ENCODE data around the gene HBS1L. TPM values are rescaled to one million over a fixed set of nuclear protein-coding genes. Genes with fewer than 3 reads are reported as not detected.
A peak's percentile ranks its signal among the peaks of the same experiment; 100 is the strongest.

Gene HBS1L
- polyA plus RNA-seq, 1 donor from 2014 or later: 103 TPM

DNA sequence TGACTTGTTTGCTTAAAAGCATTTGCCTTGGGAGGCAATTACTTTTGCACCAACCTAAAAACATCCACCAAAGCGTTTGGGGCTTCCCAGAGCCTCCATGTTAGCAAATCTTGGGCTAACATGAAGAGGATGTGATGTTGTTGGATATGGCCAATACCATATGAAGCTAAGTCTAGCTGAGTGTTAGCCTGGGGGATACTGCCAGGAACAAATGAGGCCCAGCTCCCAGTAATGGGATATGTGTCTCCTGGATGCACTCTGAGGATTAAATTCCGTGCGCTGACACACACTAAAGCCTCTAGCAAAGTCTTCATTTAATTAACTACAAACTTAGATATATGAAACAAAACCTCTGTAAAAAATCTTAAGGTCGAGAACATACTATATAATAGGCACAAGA is 35.3 kb upstream of the HBS1L start:
- TF ChIP-seq POLR2AphosphoS5 (IDR thresholded peaks at IDR 0.05): no peak
- H3K36me3 ChIP-seq (ENCODE audit: insufficient read depth, low read length): no peaks in the 10 kb centered on the region

DNA sequence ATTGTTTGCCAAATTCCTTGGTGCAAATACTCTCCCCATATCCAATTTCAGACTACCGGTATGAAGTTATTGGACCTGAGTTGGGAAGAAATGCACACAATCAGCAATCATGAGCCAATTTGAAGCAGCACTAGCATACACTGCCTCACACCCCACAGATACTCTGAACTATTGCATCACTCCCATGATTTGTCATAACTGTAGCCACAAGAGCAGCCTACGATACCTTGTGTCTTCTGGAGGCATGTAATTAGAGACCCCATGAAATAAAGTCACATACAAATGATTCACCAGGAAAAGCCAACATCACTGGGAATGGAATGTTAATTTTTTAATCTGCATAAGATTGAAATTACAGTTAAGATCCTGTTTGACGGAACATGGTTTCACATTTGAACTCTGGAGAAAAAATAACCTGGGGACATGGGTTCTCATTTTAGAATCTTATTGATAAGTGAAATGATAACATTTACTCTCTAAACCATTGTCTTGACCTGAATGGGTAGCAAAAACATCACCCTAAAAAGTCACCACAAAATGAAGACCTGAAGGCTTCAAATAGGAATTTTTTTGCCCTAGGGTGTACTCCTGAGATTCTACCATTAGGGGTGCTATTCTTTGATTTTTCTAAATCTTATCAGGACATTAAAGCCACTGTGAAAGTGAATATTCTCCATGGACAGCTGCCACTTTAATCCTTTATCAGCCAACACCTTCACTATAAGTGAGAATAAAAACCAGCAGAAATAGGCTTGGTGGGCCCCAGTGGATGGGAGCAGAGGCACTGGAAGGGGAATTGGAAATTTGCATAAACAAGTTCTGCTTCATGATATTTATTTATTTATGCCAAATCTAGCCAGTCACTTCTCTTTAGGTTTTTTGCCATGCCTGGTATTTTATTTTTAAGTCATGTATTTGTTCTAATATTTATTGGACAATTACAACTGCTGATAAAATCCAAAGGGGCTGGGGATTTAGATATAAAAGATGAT is 34.5 kb upstream of the HBS1L start:
- Histone ChIP-seq H3K36me3 (ENCODE audit: insufficient read depth, low read length) (no peaks in the 10 kb centered on the region), H4K20me1 (ENCODE audit: insufficient read depth) (no peaks in the 10 kb centered on the region), H3K9me3 (ENCODE audit: low read length) (no peaks in the 10 kb centered on the region), H3K4me2 (ENCODE audit: low read length) (no peak overlapping the region), H3F3A (ENCODE audit: insufficient read depth, low read length, poor library complexity, severe bottlenecking) (no peaks in the 10 kb centered on the region), H3K9ac (ENCODE audit: low read length) (no peak overlapping the region), H3K79me2 (replicated peaks; ENCODE audit: insufficient read depth, low read length) (no peaks in the 10 kb centered on the region), H2AFZ (ENCODE audit: low read depth, low read length) (no peak overlapping the region), H3K27me3 (ENCODE audit: insufficient read depth, low read depth, low read length) (no peaks in the 10 kb centered on the region), H3K4me3 (ENCODE audit: low read length) (no peak overlapping the region), H3K27ac (ENCODE audit: low read length) (no peak overlapping the region), H3K9me2 (ENCODE audit: insufficient read depth, low read length) (no peaks in the 10 kb centered on the region)
- TF ChIP-seq, protein P1, sequence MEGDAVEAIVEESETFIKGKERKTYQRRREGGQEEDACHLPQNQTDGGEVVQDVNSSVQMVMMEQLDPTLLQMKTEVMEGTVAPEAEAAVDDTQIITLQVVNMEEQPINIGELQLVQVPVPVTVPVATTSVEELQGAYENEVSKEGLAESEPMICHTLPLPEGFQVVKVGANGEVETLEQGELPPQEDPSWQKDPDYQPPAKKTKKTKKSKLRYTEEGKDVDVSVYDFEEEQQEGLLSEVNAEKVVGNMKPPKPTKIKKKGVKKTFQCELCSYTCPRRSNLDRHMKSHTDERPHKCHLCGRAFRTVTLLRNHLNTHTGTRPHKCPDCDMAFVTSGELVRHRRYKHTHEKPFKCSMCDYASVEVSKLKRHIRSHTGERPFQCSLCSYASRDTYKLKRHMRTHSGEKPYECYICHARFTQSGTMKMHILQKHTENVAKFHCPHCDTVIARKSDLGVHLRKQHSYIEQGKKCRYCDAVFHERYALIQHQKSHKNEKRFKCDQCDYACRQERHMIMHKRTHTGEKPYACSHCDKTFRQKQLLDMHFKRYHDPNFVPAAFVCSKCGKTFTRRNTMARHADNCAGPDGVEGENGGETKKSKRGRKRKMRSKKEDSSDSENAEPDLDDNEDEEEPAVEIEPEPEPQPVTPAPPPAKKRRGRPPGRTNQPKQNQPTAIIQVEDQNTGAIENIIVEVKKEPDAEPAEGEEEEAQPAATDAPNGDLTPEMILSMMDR (IDR thresholded peaks at IDR 0.05; ENCODE audit: poor library complexity, severe bottlenecking): peak; percentile 22
- TF ChIP-seq EZH2 (IDR thresholded peaks at IDR 0.05; ENCODE audit: borderline replicate concordance, insufficient read depth, low read length, poor library complexity, severe bottlenecking): no peak

More for the DNA sequence above, 35.3 kb upstream of the HBS1L start:
- H3K9me3 ChIP-seq (ENCODE audit: low read length): no peaks in the 10 kb centered on the region
- no peak overlapping the region for H3K27ac ChIP-seq (ENCODE audit: low read length)
- H2AFZ ChIP-seq (ENCODE audit: low read depth, low read length): no peak overlapping the region
- no peak overlapping the region for H3K4me3 ChIP-seq (ENCODE audit: low read length)
- H3K79me2 ChIP-seq (replicated peaks; ENCODE audit: insufficient read depth, low read length): no peaks in the 10 kb centered on the region
- no peaks in the 10 kb centered on the region for H4K20me1 ChIP-seq (ENCODE audit: insufficient read depth)
- H3K27me3 ChIP-seq (ENCODE audit: insufficient read depth, low read depth, low read length): no peaks in the 10 kb centered on the region
- no peaks in the 10 kb centered on the region for H3F3A ChIP-seq (ENCODE audit: insufficient read depth, low read length, poor library complexity, severe bottlenecking)
- no peak overlapping the region for H3K9ac ChIP-seq (ENCODE audit: low read length)
- no peak overlapping the region for H3K4me2 ChIP-seq (ENCODE audit: low read length)
- H3K9me2 ChIP-seq (ENCODE audit: insufficient read depth, low read length): no peaks in the 10 kb centered on the region

DNA sequence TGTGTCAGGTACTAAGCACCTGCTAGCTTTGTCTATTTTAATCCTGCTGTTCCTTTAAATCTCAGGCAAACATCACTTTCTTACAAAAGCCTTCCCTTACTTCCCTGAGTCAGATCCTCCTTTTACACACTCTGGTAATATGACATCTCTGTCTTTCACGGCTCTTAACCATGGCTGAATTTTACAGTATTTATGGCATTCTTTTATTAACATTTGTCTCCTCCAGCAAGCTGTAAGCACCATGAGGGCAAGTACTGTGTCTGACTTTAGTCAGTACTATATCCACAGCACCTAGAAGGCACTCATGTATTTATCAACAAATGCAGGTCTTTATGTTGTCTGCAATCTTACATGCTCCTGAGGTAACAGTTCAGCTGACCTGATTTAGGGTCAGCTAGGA is 33.7 kb upstream of the HBS1L start:
- Histone ChIP-seq H4K20me1 (ENCODE audit: insufficient read depth) (no peaks in the 10 kb centered on the region), H3K36me3 (ENCODE audit: insufficient read depth, low read length) (no peaks in the 10 kb centered on the region), H3K4me3 (ENCODE audit: low read length) (no peak overlapping the region), H3K9ac (ENCODE audit: low read length) (no peak overlapping the region), H3K27me3 (ENCODE audit: insufficient read depth, low read depth, low read length) (no peaks in the 10 kb centered on the region), H3K27ac (ENCODE audit: low read length) (no peak overlapping the region), H3K9me3 (ENCODE audit: low read length) (no peaks in the 10 kb centered on the region), H3F3A (ENCODE audit: insufficient read depth, low read length, poor library complexity, severe bottlenecking) (no peaks in the 10 kb centered on the region), H2AFZ (ENCODE audit: low read depth, low read length) (no peak overlapping the region), H3K4me2 (ENCODE audit: low read length) (no peak overlapping the region), H3K79me2 (replicated peaks; ENCODE audit: insufficient read depth, low read length) (no peaks in the 10 kb centered on the region), H3K9me2 (ENCODE audit: insufficient read depth, low read length) (no peaks in the 10 kb centered on the region)
- TF ChIP-seq TAF1 (IDR thresholded peaks at IDR 0.05; ENCODE audit: low read depth): no peak
- no peak for TF ChIP-seq RAD21 (conservative IDR thresholded peaks at IDR 0.05)
- TF ChIP-seq, protein P2, sequence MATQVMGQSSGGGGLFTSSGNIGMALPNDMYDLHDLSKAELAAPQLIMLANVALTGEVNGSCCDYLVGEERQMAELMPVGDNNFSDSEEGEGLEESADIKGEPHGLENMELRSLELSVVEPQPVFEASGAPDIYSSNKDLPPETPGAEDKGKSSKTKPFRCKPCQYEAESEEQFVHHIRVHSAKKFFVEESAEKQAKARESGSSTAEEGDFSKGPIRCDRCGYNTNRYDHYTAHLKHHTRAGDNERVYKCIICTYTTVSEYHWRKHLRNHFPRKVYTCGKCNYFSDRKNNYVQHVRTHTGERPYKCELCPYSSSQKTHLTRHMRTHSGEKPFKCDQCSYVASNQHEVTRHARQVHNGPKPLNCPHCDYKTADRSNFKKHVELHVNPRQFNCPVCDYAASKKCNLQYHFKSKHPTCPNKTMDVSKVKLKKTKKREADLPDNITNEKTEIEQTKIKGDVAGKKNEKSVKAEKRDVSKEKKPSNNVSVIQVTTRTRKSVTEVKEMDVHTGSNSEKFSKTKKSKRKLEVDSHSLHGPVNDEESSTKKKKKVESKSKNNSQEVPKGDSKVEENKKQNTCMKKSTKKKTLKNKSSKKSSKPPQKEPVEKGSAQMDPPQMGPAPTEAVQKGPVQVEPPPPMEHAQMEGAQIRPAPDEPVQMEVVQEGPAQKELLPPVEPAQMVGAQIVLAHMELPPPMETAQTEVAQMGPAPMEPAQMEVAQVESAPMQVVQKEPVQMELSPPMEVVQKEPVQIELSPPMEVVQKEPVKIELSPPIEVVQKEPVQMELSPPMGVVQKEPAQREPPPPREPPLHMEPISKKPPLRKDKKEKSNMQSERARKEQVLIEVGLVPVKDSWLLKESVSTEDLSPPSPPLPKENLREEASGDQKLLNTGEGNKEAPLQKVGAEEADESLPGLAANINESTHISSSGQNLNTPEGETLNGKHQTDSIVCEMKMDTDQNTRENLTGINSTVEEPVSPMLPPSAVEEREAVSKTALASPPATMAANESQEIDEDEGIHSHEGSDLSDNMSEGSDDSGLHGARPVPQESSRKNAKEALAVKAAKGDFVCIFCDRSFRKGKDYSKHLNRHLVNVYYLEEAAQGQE (IDR thresholded peaks at IDR 0.05; ENCODE audit: borderline replicate concordance): no peak
- no peak for TF ChIP-seq EP300 (conservative IDR thresholded peaks at IDR 0.05; ENCODE audit: poor library complexity, severe bottlenecking)
- TF ChIP-seq POLR2AphosphoS5 (IDR thresholded peaks at IDR 0.05): no peak
- TF ChIP-seq, protein P1 (IDR thresholded peaks at IDR 0.05; ENCODE audit: poor library complexity, severe bottlenecking): no peak
- TF ChIP-seq MXI1 (conservative IDR thresholded peaks at IDR 0.05; ENCODE audit: poor library complexity, severe bottlenecking): no peak
